HepG2 (cell line): ENCODE data around the gene SHISAL1. TPM values are rescaled to one million over a fixed set of nuclear protein-coding genes. Genes with fewer than 3 reads are reported as not detected.

Source experiments
- ATAC-seq: fragments of 200-7000 bp; cut with Tn5 transposase; 3 replicates; pipeline ENCODE4 v1.9.1; 2020; ENCODE audit warnings: mild to moderate bottlenecking, moderate library complexity
- BruUV-seq: library from RNA; stranded (reverse); fragments of 400-500 nt; replicated peaks from 2 replicates; lab custom pipeline; 2021; lab: Mats Ljungman, UMichigan
- CTCF ChIA-PET: fragments of 300-600 bp; formaldehyde crosslinking; extraction: SDS; loops from one replicate; lab custom pipeline; 2021; ENCODE audit warnings: low total read pairs, inconsistent platforms, low intra/inter-chr PET ratio; lab: Yijun Ruan, JAX
- POLR2A ChIA-PET: fragments of 350-600 bp; sonication (Branson Sonifier 250); formaldehyde crosslinking; loops from one replicate; lab custom pipeline; 2020; ENCODE audit warnings: antibody characterized with exemption, inconsistent platforms; lab: Yijun Ruan, JAX
- DNase-seq: peaks from one replicate; pipeline ENCODE4 v3.0.0-alpha.2; 2015; ENCODE audit warnings: low spot score
- FAIRE-seq: peaks from 3 replicates; lab custom pipeline; 2011; peaks lifted over from hg19 to GRCh38; lab: Jason Lieb, UNC
- H2AFZ ChIP-seq: one replicate; pipeline ENCODE4 v1.6.1; 2011; ENCODE audit warnings: low read length, inconsistent platforms
- H3K27ac ChIP-seq: fragments of 300-600 bp; 3 replicates; pipeline ENCODE4 v1.8.0; 2011; ENCODE audit warnings: mixed run types, mild to moderate bottlenecking, mixed read lengths, low read length, inconsistent platforms; ENCODE audit not compliant: insufficient read depth; ENCODE audit errors: extremely low read length
- H3K27me3 ChIP-seq, 2 experiments: fragments of 200-600 bp in 1 of 2; 2 replicates in 1 of 2; 3 replicates in 1 of 2; pipeline versions ENCODE4 v1.6.0 to v1.8.0; 2011; ENCODE audit warnings: low read length in 2 of 2, mild to moderate bottlenecking in 2 of 2, moderate library complexity in 2 of 2, inconsistent platforms in 1 of 2; ENCODE audit not compliant: insufficient read depth in 2 of 2, control insufficient read depth in 1 of 2
- H3K36me3 ChIP-seq, 2 experiments: fragments of 200-600 bp in 1 of 2; replicated peaks in 1 of 2; 2 replicates in 1 of 2; 3 replicates in 1 of 2; pipeline versions ENCODE4 v1.5.1 to v1.8.0; 2011; ENCODE audit warnings: low read length in 2 of 2, inconsistent platforms in 1 of 2; ENCODE audit not compliant: insufficient read depth in 2 of 2, control insufficient read depth in 1 of 2
- H3K4me1 ChIP-seq: 2 replicates; pipeline ENCODE4 v1.5.1; 2012; ENCODE audit warnings: low read length, inconsistent platforms; ENCODE audit not compliant: insufficient read depth
- H3K4me2 ChIP-seq: 2 replicates; pipeline ENCODE4 v1.6.0; 2011; ENCODE audit warnings: low read depth, low read length, inconsistent platforms
- H3K4me3 ChIP-seq, 3 experiments: fragments of 200-600 bp in 1 of 3; sonication (generic), shearing (Covaris generic) in 1 of 3; replicated peaks in 1 of 3; 2 replicates each; pipeline ENCODE4 v1.5.1; 2011 to 2016; ENCODE audit warnings: low read length in 3 of 3, inconsistent platforms in 2 of 3, low read depth in 2 of 3, mild to moderate bottlenecking in 2 of 3, control low read depth in 1 of 3, mixed read lengths in 1 of 3; ENCODE audit not compliant: insufficient read depth in 1 of 3
- H3K79me2 ChIP-seq: one replicate; pipeline ENCODE4 v1.6.1; 2011; ENCODE audit warnings: low read length, inconsistent platforms; ENCODE audit not compliant: insufficient read depth
- H3K9ac ChIP-seq: 2 replicates; pipeline ENCODE4 v1.6.0; 2011; ENCODE audit warnings: mild to moderate bottlenecking, low read depth, low read length, inconsistent platforms; ENCODE audit not compliant: insufficient read depth
- H3K9me3 ChIP-seq: 2 replicates; pipeline ENCODE4 v1.5.1; 2012; ENCODE audit warnings: mild to moderate bottlenecking, low read length
- H4K20me1 ChIP-seq: 2 replicates; pipeline ENCODE4 v1.6.0; 2011; ENCODE audit warnings: inconsistent platforms, mild to moderate bottlenecking, low read length, moderate library complexity; ENCODE audit not compliant: insufficient read depth
- BATF2 ChIP-seq: sonication (generic); formaldehyde crosslinking; IDR thresholded peaks from 2 replicates; pipeline ENCODE4 v1.8.0; 2022; ENCODE audit warnings: mild to moderate bottlenecking, missing genetic modification reagents, moderate library complexity
- CREB1 ChIP-seq, 2 experiments: fragments of 450-650 bp in 1 of 2; IDR thresholded peaks; 2 replicates each; pipeline ENCODE4 v1.6.1; 2016 to 2017; ENCODE audit warnings: control low read depth in 1 of 2, mild to moderate bottlenecking in 1 of 2, missing compliant biosample characterization in 1 of 2, missing genetic modification characterization in 1 of 2
- HOXA5 ChIP-seq: sonication (generic); formaldehyde crosslinking; IDR thresholded peaks from 2 replicates; pipeline ENCODE4 v1.4.0; 2020; ENCODE audit warnings: missing genetic modification reagents
- MAFF ChIP-seq: IDR thresholded peaks from 2 replicates; pipeline ENCODE4 v1.6.1; 2011; ENCODE audit warnings: low read depth, low read length, improper control_type of control experiment
- NCOA2 ChIP-seq: sonication (generic); formaldehyde crosslinking; IDR thresholded peaks from 2 replicates; pipeline ENCODE4 v1.8.0; 2022; ENCODE audit warnings: inconsistent platforms
- SCMH1 ChIP-seq: sonication (generic); formaldehyde crosslinking; IDR thresholded peaks from 2 replicates; pipeline ENCODE4 v1.9.0; 2021; ENCODE audit warnings: missing genetic modification reagents, mild to moderate bottlenecking, borderline replicate concordance
- ZBTB49 ChIP-seq: sonication (generic); formaldehyde crosslinking; IDR thresholded peaks from 2 replicates; pipeline ENCODE4 v1.4.0; 2020; ENCODE audit warnings: missing genetic modification reagents, borderline replicate concordance
- ZHX1 ChIP-seq: sonication (generic); formaldehyde crosslinking; IDR thresholded peaks from 2 replicates; pipeline ENCODE4 v1.8.1; 2022; ENCODE audit warnings: low read depth, mild to moderate bottlenecking, missing genetic modification reagents
- ZNF253 ChIP-seq: sonication (generic); formaldehyde crosslinking; IDR thresholded peaks from 2 replicates; pipeline ENCODE4 v1.8.0; 2022; ENCODE audit warnings: mild to moderate bottlenecking, missing genetic modification reagents, borderline replicate concordance
- ZNF768 ChIP-seq: sonication (generic); formaldehyde crosslinking; IDR thresholded peaks from 2 replicates; pipeline ENCODE4 v1.4.0; 2020; ENCODE audit warnings: missing genetic modification reagents
- ZNF776 ChIP-seq: sonication (generic); formaldehyde crosslinking; IDR thresholded peaks from 2 replicates; pipeline ENCODE4 v1.4.0; 2020; ENCODE audit warnings: mild to moderate bottlenecking, missing genetic modification reagents
- WGBS: methylation state at CpG from one replicate; pipeline ENCODE4 v1.1.6; 2017; ENCODE audit warnings: low lambda C conversion rate; 5-methylcytosine and 5-hydroxymethylcytosine counted together
- in situ Hi-C: cut with HindIII; loops from 2 replicates; pipeline ENCODE4 v1.10.0; 2017; ENCODE audit warnings: low pct_unique_long_range_greater_than_20kb; ENCODE audit not compliant: extremely low pct_ligation_motif_present
- intact Hi-C: fragments of 100-400 bp; cut with micrococcal nuclease; formaldehyde crosslinking; loops from one replicate; pipeline ENCODE4 v1.10.0; 2022; ENCODE audit not compliant: unreplicated experiment
- polyA plus RNA-seq, 8 experiments: library from polyadenylated mRNA; depleted of rRNA in 3 of 8; stranded (reverse) in 7 of 8; unstranded in 1 of 8; fragments of >200 nt; fragmentation: Illumina TruSeq in 4 of 8; extraction: Trizol in 4 of 8; gene quantifications; 2 replicates each; pipeline versions ENCODE4 v1.2.1 to v1.2.3, GENCODE V29; 2011 to 2016; ENCODE audit warnings: low read depth in 4 of 8, missing spikeins in 1 of 8, mixed read lengths in 1 of 8; ENCODE audit not compliant: insufficient read depth in 1 of 8
- total RNA-seq, 5 experiments: library from RNA; depleted of rRNA; stranded (reverse); fragments of >200 nt; fragmentation: Illumina TruSeq; extraction: Trizol; gene quantifications; 2 replicates each; pipeline ENCODE4 v1.2.3, GENCODE V29; 2016; ENCODE audit warnings: low read depth in 1 of 5

SHISAL1 gene
- total and polyA plus RNA-seq, 2 of the 13 experiments (the other 11 are each of a cell fraction or from before 2014, with no cell fraction given): not detected

GRCh38 chr22:44332946-44333345, 20.2 kb upstream of the SHISAL1 start:
- Histone ChIP-seq H3K79me2 (no peaks in the 10 kb centered on the region), H3K9me3 (no peaks in the 10 kb centered on the region), H3K4me1 (no peaks in the 10 kb centered on the region), H4K20me1 (peaks cover 4% of the 10 kb centered on the region; the same call in 1 of the 2 replicates), H3K4me2 (no peak overlapping the region), H3K9ac (no peak overlapping the region), H3K36me3 (no peaks in the 10 kb centered on the region), H3K27me3 (peaks cover 8 to 41% of the 10 kb centered on the region in 2 experiments; a peak in 4 of 5 replicates), H3K27ac (no peak overlapping the region), H3K4me3 (no peak overlapping the region), H2AFZ (no peak overlapping the region)
- in situ Hi-C loops (no loop called here), intact Hi-C loops (no loop called here)
- ATAC-seq (no peak), FAIRE-seq (no peak), DNase-seq (no peak)
- WGBS: 29% methylated on average over 7 of the region's 8 CpGs
- TF ChIP-seq SCMH1 (CRISPR knock-in tag): no peak
- TF ChIP-seq HOXA5 (CRISPR knock-in tag): no peak
- TF ChIP-seq ZNF768: peak; percentile 90
- no TSS peak for BruUV-seq
- POLR2A ChIA-PET: no interaction called here
- CTCF ChIA-PET: no interaction called here

- in situ Hi-C loops: no loop called here
- Histone ChIP-seq H3K4me3 (no peak overlapping the region), H3K9ac (no peak overlapping the region), H3K9me3 (no peaks in the 10 kb centered on the region), H3K36me3 (no peaks in the 10 kb centered on the region), H3K27me3 (peaks cover 8 to 45% of the 10 kb centered on the region in 2 experiments; a peak in 4 of 5 replicates), H3K27ac (no peak overlapping the region), H4K20me1 (peaks cover 4% of the 10 kb centered on the region; the same call in 1 of the 2 replicates), H3K79me2 (no peaks in the 10 kb centered on the region), H3K4me2 (no peak overlapping the region), H2AFZ (no peak overlapping the region), H3K4me1 (no peaks in the 10 kb centered on the region)
- FAIRE-seq (no peak), ATAC-seq (no peak), DNase-seq (no peak)
- no TSS peak for BruUV-seq
- WGBS: 26% methylated on average over 32 of the region's 55 CpGs
- POLR2A ChIA-PET: no interaction called here
- intact Hi-C loops: no loop called here
- CTCF ChIA-PET: no interaction called here
- TF ChIP-seq ZBTB49 (CRISPR knock-in tag): no peak
- no peak for TF ChIP-seq CREB1 (IDR thresholded peaks at IDR 0.05)
- no peak for TF ChIP-seq CREB1 (CRISPR knock-in tag; IDR thresholded peaks at IDR 0.05)
- no peak for TF ChIP-seq MAFF
- no peak for TF ChIP-seq BATF2 (CRISPR knock-in tag)
- TF ChIP-seq NCOA2 (CRISPR knock-in tag): no peak
- TF ChIP-seq ZNF776 (CRISPR knock-in tag): no peak
- TF ChIP-seq ZNF253: no peak
- no peak for TF ChIP-seq ZHX1
Observed at GRCh38 chr22:44331881-44332714, 19.3 kb upstream of the SHISAL1 start.
